Posterior vena cava (tissue), 2 donors: Measurements from ENCODE around the gene CSPG4. TPM values are rescaled to one million over a fixed set of nuclear protein-coding genes. Genes with fewer than 3 reads are reported as not detected.
A peak's percentile ranks its signal among the peaks of the same experiment; 100 is the strongest.

Source experiments
- DNase-seq: peaks from one replicate; pipeline ENCODE4 v3.0.0-alpha.2; 2020; ENCODE audit warnings: low spot score
- intact Hi-C, 2 donors: fragments of 100-400 bp; cut with DNase I; formaldehyde crosslinking; loops; one replicate each; pipeline versions ENCODE4 v1.14.1 to v1.14.2; 2022 to 2023
- total RNA-seq, 2 donors: library from RNA; stranded (reverse); fragmentation: NEBNext Ultra II Directional; extraction: Animal tissue kit (Norgen Biotek cat#: 25700); gene quantifications; one replicate each; pipeline ENCODE4 v1.2.1, GENCODE V29; 2021
- donor health status: DM: yes; HTN: yes; CAD: no.
- donor health status: DM: yes; HTN: yes; CAD: no.

CSPG4 gene
- total RNA-seq, 2 donors from 2014 or later, result 90.4 to 134 TPM

- DNase-seq, result peak; percentile 29
- intact Hi-C loops, result loop anchor here in 1 of 2 donors (5.0 kb wide), 1 partner anchor 60 kb away; no protein-coding TSS in a partner anchor
Measured at GRCh38 chr15:75742346-75742745, 29.7 kb upstream of the CSPG4 start.

- intact Hi-C loops, result loop anchor here (5.0 to 10.0 kb wide), 2 partner anchors 55 to 57 kb away; no protein-coding TSS in a partner anchor
- DNase-seq, result peak; percentile 40
Measured at GRCh38 chr15:75739791-75740190, 27.1 kb upstream of the CSPG4 start.

- peak; percentile 98 for DNase-seq
- intact Hi-C loops, result loop anchor here in 1 of 2 donors (10.0 kb wide), 1 partner anchor 54 kb away; no protein-coding TSS in a partner anchor
Measured at GRCh38 chr15:75738647-75739325, 26.1 kb upstream of the CSPG4 start.

GRCh38 chr15:75738014-75738646, 25.5 kb upstream of the CSPG4 start:
- no peak for DNase-seq
- intact Hi-C loops, result loop anchor here in 1 of 2 donors (10.0 kb wide), 1 partner anchor 53 kb away; no protein-coding TSS in a partner anchor

- intact Hi-C loops, result loop anchor here in 1 of 2 donors (10.0 kb wide), 1 partner anchor 53 kb away; no protein-coding TSS in a partner anchor
- DNase-seq, result peak; percentile 30
Measured at GRCh38 chr15:75737116-75738013, 24.7 kb upstream of the CSPG4 start.

- DNase-seq, result no peak
- intact Hi-C loops, result loop anchor here in 1 of 2 donors (10.0 kb wide), 1 partner anchor 51 kb away; no protein-coding TSS in a partner anchor
Measured at GRCh38 chr15:75736256-75736655, 23.6 kb upstream of the CSPG4 start.

GRCh38 chr15:75734861-75735760, 22.5 kb upstream of the CSPG4 start:
- intact Hi-C loops, result loop anchor here in 1 of 2 donors (10.0 kb wide), 1 partner anchor 50 kb away; no protein-coding TSS in a partner anchor
- peak; percentile 69 for DNase-seq

- peak; percentile 73 for DNase-seq
- intact Hi-C loops, result loop anchor here in 1 of 2 donors (10.0 kb wide), 1 partner anchor 49 kb away; no protein-coding TSS in a partner anchor
Measured at GRCh38 chr15:75733761-75734651, 21.4 kb upstream of the CSPG4 start.

GRCh38 chr15:75732809-75733451, 20.3 kb upstream of the CSPG4 start:
- DNase-seq, result peak; percentile 87
- intact Hi-C loops, result loop anchor here in 1 of 2 donors (10.0 kb wide), 1 partner anchor 48 kb away; no protein-coding TSS in a partner anchor

GRCh38 chr15:75732177-75732808, 19.6 kb upstream of the CSPG4 start:
- DNase-seq, result peak; percentile 76
- intact Hi-C loops, result loop anchor here in 1 of 2 donors (10.0 kb wide), 1 partner anchor 47 kb away; no protein-coding TSS in a partner anchor

- intact Hi-C loops, result loop anchor here in 1 of 2 donors (10.0 kb wide), 1 partner anchor 47 kb away; no protein-coding TSS in a partner anchor
- DNase-seq, result peak; percentile 76
Measured at GRCh38 chr15:75731248-75732151, 18.9 kb upstream of the CSPG4 start.

- DNase-seq, result peak; percentile 66
- intact Hi-C loops, result loop anchor here in 1 of 2 donors (10.0 kb wide), 1 partner anchor 46 kb away; no protein-coding TSS in a partner anchor
Measured at GRCh38 chr15:75730376-75731247, 18.0 kb upstream of the CSPG4 start.

- intact Hi-C loops, result loop anchor here (5.0 to 10.0 kb wide), 3 partner anchors 42 to 75 kb away; no protein-coding TSS in a partner anchor
- peak; percentile 52 for DNase-seq
Measured at GRCh38 chr15:75729326-75730069, 16.9 kb upstream of the CSPG4 start.
